MM.1S (cell line): Measurements from ENCODE around the gene WDR91.

Experiments used
- DNase-seq: peaks from one replicate; pipeline ENCODE4 v3.0.0-alpha.2; 2015
- H2AFZ ChIP-seq: fragments of 300-600 bp; sonication (generic); 2 replicates; pipeline ENCODE4 v1.6.0; 2016; ENCODE audit warnings: antibody characterized with exemption, low read length
- H3F3A ChIP-seq: fragments of 300-600 bp; sonication (generic); 2 replicates; pipeline ENCODE4 v1.6.1; 2016; ENCODE audit warnings: mild to moderate bottlenecking, antibody characterized with exemption, low read length, moderate library complexity, mixed read lengths; ENCODE audit not compliant: insufficient read depth
- H3K27ac ChIP-seq: fragments of 300-600 bp; sonication (generic); 2 replicates; pipeline ENCODE4 v1.5.1; 2016; ENCODE audit warnings: mild to moderate bottlenecking, low read length
- H3K27me3 ChIP-seq: fragments of 300-600 bp; sonication (generic); replicated peaks from 2 replicates; pipeline ENCODE4 v1.6.0; 2016; ENCODE audit warnings: low read length; ENCODE audit not compliant: insufficient read depth
- H3K36me3 ChIP-seq: fragments of 300-600 bp; sonication (generic); replicated peaks from 2 replicates; pipeline ENCODE4 v1.6.1; 2016; ENCODE audit warnings: mild to moderate bottlenecking, low read length, mixed read lengths; ENCODE audit not compliant: insufficient read depth
- H3K4me1 ChIP-seq: fragments of 300-600 bp; sonication (generic); 2 replicates; pipeline ENCODE4 v1.6.1; 2016; ENCODE audit warnings: low read length, mixed read lengths
- H3K4me2 ChIP-seq: fragments of 300-600 bp; sonication (generic); 2 replicates; pipeline ENCODE4 v1.6.0; 2016; ENCODE audit warnings: low read depth, low read length
- H3K4me3 ChIP-seq: fragments of 300-600 bp; sonication (generic); 2 replicates; pipeline ENCODE4 v1.5.1; 2016; ENCODE audit warnings: low read length, mixed read lengths
- H3K79me2 ChIP-seq: fragments of 300-600 bp; sonication (generic); 2 replicates; pipeline ENCODE4 v1.6.1; 2016; ENCODE audit warnings: mixed run types, low read length, mixed read lengths
- H3K9ac ChIP-seq: fragments of 300-600 bp; sonication (generic); 2 replicates; pipeline ENCODE4 v1.6.1; 2016; ENCODE audit warnings: low read length, mixed read lengths
- H3K9me2 ChIP-seq: fragments of 300-600 bp; sonication (generic); replicated peaks from 2 replicates; pipeline ENCODE4 v1.6.1; 2016; ENCODE audit warnings: mild to moderate bottlenecking, low read length, mixed read lengths; ENCODE audit not compliant: insufficient read depth
- H3K9me3 ChIP-seq: fragments of 300-600 bp; sonication (generic); replicated peaks from 2 replicates; pipeline ENCODE4 v1.6.1; 2016; ENCODE audit warnings: mild to moderate bottlenecking, low read length, mixed read lengths; ENCODE audit not compliant: insufficient read depth
- H4K20me1 ChIP-seq: fragments of 300-600 bp; sonication (generic); 2 replicates; pipeline ENCODE4 v1.6.1; 2016; ENCODE audit warnings: mild to moderate bottlenecking, low read length, moderate library complexity, mixed read lengths; ENCODE audit not compliant: insufficient read depth
- EZH2 ChIP-seq: fragments of 300-600 bp; sonication (generic); optimal IDR thresholded peaks from 2 replicates; pipeline ENCODE3; 2017; ENCODE audit warnings: low read depth, mild to moderate bottlenecking, antibody characterized with exemption, low read length, mixed read lengths
- EZH2phosphoT487 ChIP-seq: fragments of 300-600 bp; sonication (generic); IDR thresholded peaks from 2 replicates; pipeline ENCODE4 v1.6.1; 2018; ENCODE audit warnings: antibody characterized with exemption, low read length
- TF ChIP-seq, protein P1 (sequence below): fragments of 300-600 bp; sonication (generic); IDR thresholded peaks from 2 replicates; pipeline ENCODE4 v1.5.1; 2016; ENCODE audit warnings: antibody characterized with exemption, low read length, mixed read lengths

The WDR91 gene

GRCh38 chr7:135206941-135207391, 4.4 kb downstream of the WDR91 start:
- Histone ChIP-seq H3K4me2 (no peak overlapping the region), H3K27ac (no peak overlapping the region), H3K4me1 (peaks cover 11% of the 10 kb centered on the region; the same call in 1 of the 2 replicates), H3K4me3 (no peak overlapping the region), H3K9me3 (no peaks in the 10 kb centered on the region), H3K36me3 (no peaks in the 10 kb centered on the region), H2AFZ (no peak overlapping the region), H3K9me2 (no peaks in the 10 kb centered on the region), H3K79me2 (no peaks in the 10 kb centered on the region), H3K27me3 (no peaks in the 10 kb centered on the region), H3K9ac (no peak overlapping the region), H3F3A (0 out of 2 replicates have a peak, but pooled peaks cover 3% of the 10 kb centered on the region), H4K20me1 (no peaks in the 10 kb centered on the region)
- no peak for TF ChIP-seq EZH2
- TF ChIP-seq EZH2phosphoT487, result no peak
- TF ChIP-seq, protein P1, sequence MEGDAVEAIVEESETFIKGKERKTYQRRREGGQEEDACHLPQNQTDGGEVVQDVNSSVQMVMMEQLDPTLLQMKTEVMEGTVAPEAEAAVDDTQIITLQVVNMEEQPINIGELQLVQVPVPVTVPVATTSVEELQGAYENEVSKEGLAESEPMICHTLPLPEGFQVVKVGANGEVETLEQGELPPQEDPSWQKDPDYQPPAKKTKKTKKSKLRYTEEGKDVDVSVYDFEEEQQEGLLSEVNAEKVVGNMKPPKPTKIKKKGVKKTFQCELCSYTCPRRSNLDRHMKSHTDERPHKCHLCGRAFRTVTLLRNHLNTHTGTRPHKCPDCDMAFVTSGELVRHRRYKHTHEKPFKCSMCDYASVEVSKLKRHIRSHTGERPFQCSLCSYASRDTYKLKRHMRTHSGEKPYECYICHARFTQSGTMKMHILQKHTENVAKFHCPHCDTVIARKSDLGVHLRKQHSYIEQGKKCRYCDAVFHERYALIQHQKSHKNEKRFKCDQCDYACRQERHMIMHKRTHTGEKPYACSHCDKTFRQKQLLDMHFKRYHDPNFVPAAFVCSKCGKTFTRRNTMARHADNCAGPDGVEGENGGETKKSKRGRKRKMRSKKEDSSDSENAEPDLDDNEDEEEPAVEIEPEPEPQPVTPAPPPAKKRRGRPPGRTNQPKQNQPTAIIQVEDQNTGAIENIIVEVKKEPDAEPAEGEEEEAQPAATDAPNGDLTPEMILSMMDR, result no peak
- DNase-seq, result no peak

DNA sequence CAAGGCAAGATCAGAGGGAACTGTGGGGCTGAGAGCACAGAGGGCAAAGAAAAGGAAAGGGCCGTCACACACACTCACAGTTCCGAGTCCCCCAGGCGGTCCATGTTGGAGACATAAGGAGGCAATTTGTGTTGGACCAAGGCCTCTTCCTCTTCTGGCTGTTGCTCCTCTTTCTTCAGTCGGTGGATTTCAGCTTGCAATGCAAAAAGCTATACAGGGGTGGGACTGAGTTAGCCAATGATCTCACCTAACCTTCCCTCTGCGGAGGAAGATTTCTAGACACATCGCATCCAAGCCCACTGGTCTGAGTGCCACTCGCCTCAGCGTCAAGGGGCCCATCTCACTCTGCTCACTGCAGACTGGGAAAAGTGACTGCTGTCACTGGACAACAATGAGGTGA, 5.5 kb downstream of the WDR91 start:
- TF ChIP-seq EZH2 (no peak), EZH2phosphoT487 (no peak)
- TF ChIP-seq, protein P1, result no peak
- Histone ChIP-seq H2AFZ (no peak overlapping the region), H3K79me2 (no peaks in the 10 kb centered on the region), H3K9me2 (no peaks in the 10 kb centered on the region), H3K36me3 (no peaks in the 10 kb centered on the region), H3K27me3 (no peaks in the 10 kb centered on the region), H4K20me1 (no peaks in the 10 kb centered on the region), H3K9ac (no peak overlapping the region), H3K27ac (no peak overlapping the region), H3F3A (no peaks in the 10 kb centered on the region), H3K4me1 (peaks cover 11% of the 10 kb centered on the region; the same call in 1 of the 2 replicates), H3K9me3 (no peaks in the 10 kb centered on the region), H3K4me2 (no peak overlapping the region), H3K4me3 (no peak overlapping the region)
- DNase-seq, result no peak

- H3F3A ChIP-seq, result no peaks in the 10 kb centered on the region
- TF ChIP-seq EZH2, result no peak
- TF ChIP-seq, protein P1, result no peak
- no peak for TF ChIP-seq EZH2phosphoT487
- no peak for DNase-seq
- no peak overlapping the region for H3K4me2 ChIP-seq
- no peaks in the 10 kb centered on the region for H3K36me3 ChIP-seq
- no peak overlapping the region for H2AFZ ChIP-seq
- H3K79me2 ChIP-seq, result no peaks in the 10 kb centered on the region
- H4K20me1 ChIP-seq, result no peaks in the 10 kb centered on the region
- no peak overlapping the region for H3K4me3 ChIP-seq
- no peak overlapping the region for H3K27ac ChIP-seq
- no peak overlapping the region for H3K9ac ChIP-seq
- H3K4me1 ChIP-seq, result peaks cover 7% of the 10 kb centered on the region; the same call in 1 of the 2 replicates
- no peaks in the 10 kb centered on the region for H3K27me3 ChIP-seq
- no peaks in the 10 kb centered on the region for H3K9me2 ChIP-seq
- no peaks in the 10 kb centered on the region for H3K9me3 ChIP-seq
Observed at GRCh38 chr7:135204876-135205275, 6.5 kb downstream of the WDR91 start.
